Hepatocyte (in vitro differentiated cells): ENCODE measurements around the gene NOC4L. TPM values are rescaled to one million over a fixed set of nuclear protein-coding genes. Genes with fewer than 3 reads are reported as not detected.

ENCODE experiments used
- DNase-seq: peaks from one replicate; pipeline ENCODE4 v3.0.0-alpha.2; 2016; ENCODE audit warnings: low spot score
- H2AFZ ChIP-seq: fragments of 200-600 bp; sonication (generic); 2 replicates; pipeline ENCODE4 v1.6.0; 2016; ENCODE audit warnings: antibody characterized with exemption, mild to moderate bottlenecking
- H3K27ac ChIP-seq: fragments of 200-600 bp; sonication (generic); 2 replicates; pipeline ENCODE4 v1.5.1; 2016; ENCODE audit warnings: mild to moderate bottlenecking
- H3K27me3 ChIP-seq: fragments of 200-600 bp; sonication (generic); 2 replicates; pipeline ENCODE4 v1.6.1; 2016
- H3K36me3 ChIP-seq: fragments of 200-600 bp; sonication (generic); replicated peaks from 2 replicates; pipeline ENCODE4 v1.5.1; 2016; ENCODE audit warnings: low read depth; ENCODE audit not compliant: insufficient read depth
- H3K4me1 ChIP-seq: fragments of 200-600 bp; sonication (generic); 2 replicates; pipeline ENCODE4 v1.5.1; 2016; ENCODE audit warnings: mild to moderate bottlenecking, moderate library complexity; ENCODE audit not compliant: insufficient read depth
- H3K4me2 ChIP-seq: fragments of 200-600 bp; sonication (generic); 2 replicates; pipeline ENCODE4 v1.6.0; 2016
- H3K4me3 ChIP-seq: fragments of 200-600 bp; sonication (generic); 2 replicates; pipeline ENCODE4 v1.5.1; 2016; ENCODE audit warnings: mild to moderate bottlenecking
- H3K79me2 ChIP-seq: fragments of 200-600 bp; sonication (generic); 2 replicates; pipeline ENCODE4 v1.6.0; 2017; ENCODE audit warnings: mild to moderate bottlenecking
- H3K9me2 ChIP-seq: fragments of 200-600 bp; sonication (generic); replicated peaks from 2 replicates; pipeline ENCODE4 v1.6.0; 2017; ENCODE audit warnings: mild to moderate bottlenecking; ENCODE audit not compliant: insufficient read depth
- H3K9me3 ChIP-seq: fragments of 200-600 bp; sonication (generic); 2 replicates; pipeline ENCODE4 v1.5.1; 2016; ENCODE audit warnings: low read depth, mild to moderate bottlenecking
- H4K20me1 ChIP-seq: fragments of 200-600 bp; sonication (generic); 2 replicates; pipeline ENCODE4 v1.6.0; 2016; ENCODE audit warnings: mild to moderate bottlenecking; ENCODE audit not compliant: insufficient read depth, poor library complexity, severe bottlenecking
- CTCF ChIP-seq: fragments of 200-600 bp; sonication (generic); IDR thresholded peaks from 2 replicates; pipeline ENCODE4 v1.5.1; 2016; ENCODE audit warnings: antibody characterized with exemption, mild to moderate bottlenecking; ENCODE audit not compliant: poor library complexity
- EZH2 ChIP-seq: fragments of 200-600 bp; sonication (generic); IDR thresholded peaks from 2 replicates; pipeline ENCODE4 v1.6.1; 2016; ENCODE audit warnings: antibody characterized with exemption, mild to moderate bottlenecking, borderline replicate concordance
- EZH2phosphoT487 ChIP-seq: fragments of 200-600 bp; sonication (generic); IDR thresholded peaks from one replicate; pipeline ENCODE4 v1.6.1; 2018; ENCODE audit warnings: antibody characterized with exemption, mild to moderate bottlenecking, low read depth, moderate library complexity; ENCODE audit not compliant: unreplicated experiment, severe bottlenecking
- WGBS: methylation state at CpG from one replicate; pipeline ENCODE4 v1.1.6; 2016; ENCODE audit warnings: low lambda C conversion rate; ENCODE audit errors: missing lambda C conversion rate; 5-methylcytosine and 5-hydroxymethylcytosine counted together
- polyA plus RNA-seq: library from polyadenylated mRNA; unstranded; fragments of >200 nt; fragmentation: Nextera tagmentation; extraction: Ambion mirVana; gene quantifications from 2 replicates; pipeline ENCODE4 v1.2.1, GENCODE V29; 2016
- total RNA-seq: library from RNA; depleted of rRNA; stranded (reverse); fragments of >200 nt; gene quantifications from 2 replicates; pipeline ENCODE4 v1.2.3, GENCODE V29; 2014

NOC4L gene
- total and polyA plus RNA-seq, 2 experiments from 2014 or later = 8.9 to 31.8 TPM

- WGBS = 84% methylated on average over 19 of the region's 19 CpGs
- Histone ChIP-seq H3K4me2 (no peak overlapping the region), H3K36me3 (no peaks in the 10 kb centered on the region), H3K27me3 (peaks cover 33% of the 10 kb centered on the region), H3K27ac (no peak overlapping the region), H3K9me2 (no peaks in the 10 kb centered on the region), H3K4me3 (no peak overlapping the region), H3K79me2 (no peaks in the 10 kb centered on the region), H3K9me3 (no peaks in the 10 kb centered on the region), H2AFZ (no peak overlapping the region), H4K20me1 (no peaks in the 10 kb centered on the region), H3K4me1 (no peaks in the 10 kb centered on the region)
- DNase-seq = no peak
- no peak for TF ChIP-seq EZH2phosphoT487
- no peak for TF ChIP-seq CTCF
- no peak for TF ChIP-seq EZH2
Observed at GRCh38 chr12:132176385-132176919, 32.2 kb downstream of the NOC4L start.

GRCh38 chr12:132176920-132177551 is 32.8 kb downstream of the NOC4L start:
- Histone ChIP-seq H3K4me3 (no peak overlapping the region), H3K79me2 (no peaks in the 10 kb centered on the region), H3K9me2 (no peaks in the 10 kb centered on the region), H3K36me3 (no peaks in the 10 kb centered on the region), H3K4me1 (no peaks in the 10 kb centered on the region), H3K27me3 (peaks cover 27% of the 10 kb centered on the region), H4K20me1 (no peaks in the 10 kb centered on the region), H3K27ac (no peak overlapping the region), H2AFZ (no peak overlapping the region), H3K4me2 (no peak overlapping the region), H3K9me3 (no peaks in the 10 kb centered on the region)
- DNase-seq = no peak
- TF ChIP-seq EZH2 (no peak), CTCF (no peak), EZH2phosphoT487 (no peak)
- WGBS = 82% methylated on average over 25 of the region's 25 CpGs

- H3K36me3 ChIP-seq = no peaks in the 10 kb centered on the region
- no peaks in the 10 kb centered on the region for H4K20me1 ChIP-seq
- H3K9me3 ChIP-seq = no peaks in the 10 kb centered on the region
- no peak overlapping the region for H3K27ac ChIP-seq
- H3K4me3 ChIP-seq = no peak overlapping the region
- no peak overlapping the region for H3K4me2 ChIP-seq
- H3K27me3 ChIP-seq = peaks cover 35% of the 10 kb centered on the region
- H3K4me1 ChIP-seq = no peaks in the 10 kb centered on the region
- no peaks in the 10 kb centered on the region for H3K9me2 ChIP-seq
- TF ChIP-seq EZH2phosphoT487 (no peak), CTCF (no peak), EZH2 (no peak)
- DNase-seq = no peak
- 67% methylated on average over 6 of the region's 8 CpGs for WGBS
- no peak overlapping the region for H2AFZ ChIP-seq
- H3K79me2 ChIP-seq = no peaks in the 10 kb centered on the region
Observed at GRCh38 chr12:132178316-132178715, 34.1 kb downstream of the NOC4L start.
